Peyer's patch (tissue), 4 donors: Measurements from ENCODE around the gene MAPK4. TPM values are rescaled to one million over a fixed set of nuclear protein-coding genes. Genes with fewer than 3 reads are reported as not detected.

Experiments used
- DNase-seq, 3 donors: peaks; one replicate each; pipeline ENCODE4 v3.0.0-alpha.2; 2017 to 2019
- H3K27ac ChIP-seq, 4 donors: fragments of 200-600 bp; sonication (generic); one replicate each; pipeline ENCODE4 v1.5.1; 2016 to 2019
- H3K27me3 ChIP-seq, 2 donors: fragments of 200-600 bp; sonication (generic); one replicate each; pipeline ENCODE4 v1.5.1; 2019
- H3K36me3 ChIP-seq, 3 donors: fragments of 200-600 bp; sonication (generic); one replicate each; pipeline ENCODE4 v1.5.1; 2016 to 2019
- H3K4me1 ChIP-seq, 4 donors: fragments of 200-600 bp; sonication (generic); one replicate each; pipeline ENCODE4 v1.5.1; 2016 to 2019
- H3K4me3 ChIP-seq, 4 donors: fragments of 200-600 bp; sonication (generic); 1 replicate in 3 of 4; 2 replicates in 1 of 4; pipeline ENCODE4 v1.5.1; 2016 to 2019; ENCODE audit warnings: mild to moderate bottlenecking in 1 of 4
- H3K9me3 ChIP-seq, 4 donors: fragments of 200-600 bp; sonication (generic); one replicate each; pipeline ENCODE4 v1.5.1; 2016 to 2019; ENCODE audit warnings: mild to moderate bottlenecking in 1 of 4
- CTCF ChIP-seq, 6 experiments: fragments of 450-650 bp in 4 of 6; fragments of 200-600 bp in 2 of 6; sonication (generic) in 1 of 6; IDR thresholded peaks; one replicate each; pipeline ENCODE4 v1.5.1; 2017 to 2019; ENCODE audit warnings: antibody characterized with exemption in 6 of 6, mild to moderate bottlenecking in 3 of 6, moderate library complexity in 1 of 6
- POLR2A ChIP-seq, 2 donors: fragments of 450-650 bp; IDR thresholded peaks; one replicate each; pipeline ENCODE4 v1.5.1; 2017; ENCODE audit warnings: antibody characterized with exemption in 2 of 2, mild to moderate bottlenecking in 2 of 2, moderate library complexity in 2 of 2
- total RNA-seq, 4 donors: library from RNA; depleted of rRNA; stranded (reverse); fragments of >200 nt; gene quantifications; one replicate each; pipeline ENCODE4 v1.1.0, GENCODE V29; 2016

The MAPK4 gene
- total RNA-seq, 4 donors from 2014 or later = 0.54 to 2.0 (median 0.83) TPM; not detected in 1

GRCh38 chr18:50695431-50696176 lies 135.7 kb downstream of the MAPK4 start:
- Histone ChIP-seq H3K4me3 (no peak overlapping the region), H3K4me1 (no peaks in the 10 kb centered on the region), H3K27ac (no peak overlapping the region), H3K36me3 (no peaks in the 10 kb centered on the region), H3K27me3 (no peaks in the 10 kb centered on the region), H3K9me3 (no peaks in the 10 kb centered on the region)
- no peak for DNase-seq
- TF ChIP-seq POLR2A (IDR thresholded peaks at IDR 0.05) (no peak), CTCF (IDR thresholded peaks at IDR 0.05) (no peak)

- no peak for TF ChIP-seq POLR2A (IDR thresholded peaks at IDR 0.05)
- no peak for TF ChIP-seq CTCF (IDR thresholded peaks at IDR 0.05)
- no peaks in the 10 kb centered on the region for H3K4me1 ChIP-seq
- H3K9me3 ChIP-seq = no peaks in the 10 kb centered on the region
- H3K36me3 ChIP-seq = no peaks in the 10 kb centered on the region
- no peak for DNase-seq
- no peak overlapping the region for H3K4me3 ChIP-seq
- no peaks in the 10 kb centered on the region for H3K27me3 ChIP-seq
- H3K27ac ChIP-seq = no peak overlapping the region
Measured at GRCh38 chr18:50696436-50696835, 136.5 kb downstream of the MAPK4 start.

- Histone ChIP-seq H3K27me3 (no peaks in the 10 kb centered on the region), H3K27ac (no peak overlapping the region), H3K36me3 (no peaks in the 10 kb centered on the region), H3K4me3 (no peak overlapping the region), H3K9me3 (no peaks in the 10 kb centered on the region), H3K4me1 (no peaks in the 10 kb centered on the region)
- DNase-seq = no peak
- TF ChIP-seq POLR2A (IDR thresholded peaks at IDR 0.05) (no peak), CTCF (IDR thresholded peaks at IDR 0.05) (no peak)
Measured at GRCh38 chr18:50696929-50697328, 137.0 kb downstream of the MAPK4 start.

GRCh38 chr18:50697509-50697908 lies 137.6 kb downstream of the MAPK4 start:
- TF ChIP-seq POLR2A (IDR thresholded peaks at IDR 0.05) (no peak), CTCF (IDR thresholded peaks at IDR 0.05) (no peak)
- H3K27me3 ChIP-seq = no peaks in the 10 kb centered on the region
- no peaks in the 10 kb centered on the region for H3K36me3 ChIP-seq
- DNase-seq = no peak
- H3K27ac ChIP-seq = no peak overlapping the region
- no peak overlapping the region for H3K4me3 ChIP-seq
- H3K4me1 ChIP-seq = no peaks in the 10 kb centered on the region
- H3K9me3 ChIP-seq = no peaks in the 10 kb centered on the region

- Histone ChIP-seq H3K27me3 (no peaks in the 10 kb centered on the region), H3K4me1 (no peaks in the 10 kb centered on the region), H3K36me3 (no peaks in the 10 kb centered on the region), H3K4me3 (no peak overlapping the region), H3K9me3 (no peaks in the 10 kb centered on the region), H3K27ac (no peak overlapping the region)
- TF ChIP-seq POLR2A (IDR thresholded peaks at IDR 0.05) (no peak), CTCF (IDR thresholded peaks at IDR 0.05) (no peak)
- no peak for DNase-seq
Measured at GRCh38 chr18:50700245-50701165, 140.6 kb downstream of the MAPK4 start.
